HG02678 (cell line): Measurements from ENCODE around the gene NEDD4L.
"Not testable (repeated sequence)": the region's sequence is repeated elsewhere in the genome, so short reads cannot be mapped to it uniquely, and the experiment has no call there.

Experiments used
- ATAC-seq: cut with Tn5 transposase; IDR thresholded peaks from one replicate; pipeline ENCODE4 v1.9.1; 2021; ENCODE audit warnings: mild to moderate bottlenecking, moderate library complexity; ENCODE audit not compliant: unreplicated experiment

The NEDD4L gene

GRCh38 chr18:58026395-58026794, 17.6 kb upstream of the NEDD4L start:
- no peak for ATAC-seq

GRCh38 chr18:58026857-58027256, 17.2 kb upstream of the NEDD4L start:
- no peak for ATAC-seq

- ATAC-seq: no peak
Observed at GRCh38 chr18:58027341-58027740, 16.7 kb upstream of the NEDD4L start.

GRCh38 chr18:58028109-58028784, 15.8 kb upstream of the NEDD4L start:
- ATAC-seq: no peak

GRCh38 chr18:58032233-58032632, 11.8 kb upstream of the NEDD4L start:
- ATAC-seq: no peak

- ATAC-seq: no peak
Observed at GRCh38 chr18:58033216-58033615, 10.8 kb upstream of the NEDD4L start.

- ATAC-seq: no peak
Observed at GRCh38 chr18:58034370-58034769, 9.7 kb upstream of the NEDD4L start.

- no peak for ATAC-seq
Observed at GRCh38 chr18:58037163-58037562, 6.9 kb upstream of the NEDD4L start.

- no peak for ATAC-seq
Observed at GRCh38 chr18:58038063-58038462, 6.0 kb upstream of the NEDD4L start.

- ATAC-seq: no peak
Observed at GRCh38 chr18:58041633-58042032, 2.4 kb upstream of the NEDD4L start.

- ATAC-seq: no peak
Observed at GRCh38 chr18:58042826-58043490, 1.1 kb upstream of the NEDD4L start.

GRCh38 chr18:58044370-58045241, 580 bp downstream of the NEDD4L start:
- peak; percentile 39 for ATAC-seq

- ATAC-seq: no peak
Observed at GRCh38 chr18:58045242-58046092, 1.4 kb downstream of the NEDD4L start.

GRCh38 chr18:58046093-58046793, 2.2 kb downstream of the NEDD4L start:
- no peak for ATAC-seq

GRCh38 chr18:58046794-58047555, 2.9 kb downstream of the NEDD4L start:
- ATAC-seq: no peak

- no peak for ATAC-seq
Observed at GRCh38 chr18:58047556-58047882, 3.5 kb downstream of the NEDD4L start.

GRCh38 chr18:58048081-58048642, 4.1 kb downstream of the NEDD4L start:
- no peak for ATAC-seq

- no peak for ATAC-seq
Observed at GRCh38 chr18:58049000-58049688, 5.1 kb downstream of the NEDD4L start.

GRCh38 chr18:58050963-58051362, 6.9 kb downstream of the NEDD4L start:
- ATAC-seq: not testable (repeated sequence)
